PC-3 (cell line): Measurements from ENCODE around the gene WHAMM. TPM values are rescaled to one million over a fixed set of nuclear protein-coding genes. Genes with fewer than 3 reads are reported as not detected.

Source experiments
- ATAC-seq: fragments of 200-7000 bp; cut with Tn5 transposase; 2 replicates; pipeline ENCODE4 v1.9.1; 2020; ENCODE audit warnings: mild to moderate bottlenecking, moderate library complexity
- BruUV-seq: library from RNA; stranded (reverse); fragments of 400-500 nt; replicated peaks from 2 replicates; lab custom pipeline; 2021; lab: Mats Ljungman, UMichigan
- CTCF ChIA-PET: fragments of 300-600 bp; sonication (Branson Sonifier 250); formaldehyde crosslinking; loops from one replicate; lab custom pipeline; 2022; ENCODE audit warnings: antibody characterized with exemption; lab: Charles Lee
- POLR2A ChIA-PET: fragments of 300-600 bp; sonication (Branson Sonifier 250); formaldehyde crosslinking; loops from one replicate; lab custom pipeline; 2022; ENCODE audit warnings: antibody characterized with exemption; ENCODE audit not compliant: unreplicated experiment; lab: Charles Lee
- DNase-seq: peaks from one replicate; pipeline ENCODE4 v3.0.0-alpha.2; 2015
- H2AFZ ChIP-seq: fragments of 300-600 bp; sonication (generic); 2 replicates; pipeline ENCODE4 v1.6.0; 2016; ENCODE audit warnings: antibody characterized with exemption, low read length
- H3F3A ChIP-seq: fragments of 300-600 bp; sonication (generic); one replicate; pipeline ENCODE4 v1.6.0; 2017; ENCODE audit warnings: antibody characterized with exemption, low read length, control low read depth, mild to moderate bottlenecking; ENCODE audit not compliant: unreplicated experiment
- H3K27ac ChIP-seq: fragments of 300-600 bp; sonication (generic); 2 replicates; pipeline ENCODE4 v1.5.1; 2016; ENCODE audit warnings: mild to moderate bottlenecking, low read length
- H3K27me3 ChIP-seq: fragments of 300-600 bp; sonication (generic); 2 replicates; pipeline ENCODE4 v1.6.1; 2016; ENCODE audit warnings: low read length, mixed read lengths
- H3K36me3 ChIP-seq: fragments of 300-600 bp; sonication (generic); 2 replicates; pipeline ENCODE4 v1.6.1; 2016; ENCODE audit warnings: low read depth, mixed run types, low read length, mixed read lengths
- H3K4me1 ChIP-seq: fragments of 300-600 bp; sonication (generic); 2 replicates; pipeline ENCODE4 v1.5.1; 2016; ENCODE audit warnings: low read length; ENCODE audit not compliant: insufficient read depth
- H3K4me2 ChIP-seq: fragments of 300-600 bp; sonication (generic); 2 replicates; pipeline ENCODE4 v1.6.0; 2016; ENCODE audit warnings: low read length
- H3K4me3 ChIP-seq: fragments of 300-600 bp; sonication (generic); 2 replicates; pipeline ENCODE4 v1.5.1; 2016; ENCODE audit warnings: mild to moderate bottlenecking, low read length, mixed read lengths
- H3K79me2 ChIP-seq: fragments of 300-600 bp; sonication (generic); 2 replicates; pipeline ENCODE4 v1.6.1; 2017; ENCODE audit warnings: low read length, mixed read lengths
- H3K9ac ChIP-seq: fragments of 300-600 bp; sonication (generic); 2 replicates; pipeline ENCODE4 v1.6.0; 2016; ENCODE audit warnings: mild to moderate bottlenecking, low read length
- H3K9me2 ChIP-seq: fragments of 300-600 bp; sonication (generic); replicated peaks from 2 replicates; pipeline ENCODE4 v1.6.1; 2016; ENCODE audit warnings: mixed run types, low read length, mixed read lengths
- H3K9me3 ChIP-seq: fragments of 300-600 bp; sonication (generic); 2 replicates; pipeline ENCODE4 v1.6.1; 2016; ENCODE audit warnings: low read length, mixed read lengths
- H4K20me1 ChIP-seq: fragments of 300-600 bp; sonication (generic); 2 replicates; pipeline ENCODE4 v1.6.1; 2016; ENCODE audit warnings: low read length, mixed read lengths
- EZH2 ChIP-seq: fragments of 300-600 bp; sonication (generic); IDR thresholded peaks from one replicate; pipeline ENCODE4 v1.6.1; 2017; ENCODE audit warnings: antibody characterized with exemption, mild to moderate bottlenecking, low read length; ENCODE audit not compliant: unreplicated experiment
- EZH2phosphoT487 ChIP-seq: fragments of 300-600 bp; sonication (generic); IDR thresholded peaks from 2 replicates; pipeline ENCODE4 v1.6.1; 2018; ENCODE audit warnings: mild to moderate bottlenecking, antibody characterized with exemption, low read length, borderline replicate concordance
- intact Hi-C: fragments of 100-400 bp; cut with micrococcal nuclease; formaldehyde crosslinking; loops from 2 replicates; pipeline ENCODE4 v1.9.0; 2023
- total RNA-seq: library from RNA; depleted of rRNA; stranded (reverse); fragments of >200 nt; gene quantifications from 2 replicates; pipeline ENCODE4 v1.2.3, GENCODE V29; 2014
- TF ChIP-seq, protein P1 (sequence below): fragments of 300-600 bp; sonication (generic); conservative IDR thresholded peaks from 2 replicates; pipeline ENCODE4 v1.5.1; 2017; ENCODE audit warnings: antibody characterized with exemption, low read depth, mild to moderate bottlenecking, low read length

The WHAMM gene
- total RNA-seq, 1 experiment from 2014 or later = 4.6 TPM

DNA sequence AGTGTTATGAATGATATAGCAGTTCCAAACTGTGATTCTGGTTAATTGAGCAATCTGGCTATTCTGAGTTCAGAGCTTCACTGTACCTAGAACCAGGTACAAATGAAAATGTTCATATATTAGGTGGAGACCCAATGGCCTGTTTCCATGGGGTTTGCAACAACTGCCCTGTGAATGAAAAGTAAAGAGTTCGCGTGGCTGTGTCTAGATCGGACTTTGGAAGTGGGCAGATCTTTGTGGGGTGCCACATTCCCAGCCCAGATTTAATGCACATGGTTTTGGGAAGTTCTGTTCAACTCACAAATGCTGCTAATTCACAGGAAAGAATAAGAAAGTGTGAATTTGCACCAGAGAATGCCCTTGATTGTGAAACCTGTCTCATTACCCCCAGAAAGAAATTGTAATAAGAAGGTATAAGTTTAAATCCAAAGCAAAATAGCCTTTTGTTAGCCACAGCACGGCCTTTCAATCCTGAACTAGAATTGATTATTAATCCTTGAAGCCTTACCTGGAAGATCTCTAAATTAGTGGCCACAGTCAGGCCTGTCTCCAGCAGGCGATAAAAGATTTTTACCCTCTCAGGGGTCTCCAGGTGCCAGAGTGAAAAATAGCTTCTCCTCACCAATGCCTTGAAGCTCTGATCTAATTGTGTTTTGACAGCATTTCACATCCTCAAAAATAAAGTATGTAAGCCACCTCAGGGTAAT is 22.6 kb downstream of the WHAMM start:
- Histone ChIP-seq H3F3A (peaks cover 8% of the 10 kb centered on the region), H3K9me3 (no peaks in the 10 kb centered on the region), H3K9ac (peak overlapping the region; percentile 19), H4K20me1 (no peaks in the 10 kb centered on the region), H3K4me3 (no peak overlapping the region; the same call in 1 of the 2 replicates), H3K27ac (peak overlapping the region; percentile 87), H3K36me3 (peaks cover 59% of the 10 kb centered on the region), H2AFZ (no peak overlapping the region), H3K79me2 (no peaks in the 10 kb centered on the region), H3K4me1 (peaks cover 22% of the 10 kb centered on the region), H3K9me2 (no peaks in the 10 kb centered on the region), H3K27me3 (no peaks in the 10 kb centered on the region), H3K4me2 (peak overlapping the region; percentile 64)
- BruUV-seq = no TSS peak
- ChIA-PET POLR2A (interaction anchor here (0.6 kb wide), 1 partner anchor 20 kb away, joined by 4 read pairs; no protein-coding TSS in a partner anchor), CTCF (interaction anchor here (0.8 kb wide), 1 partner anchor 17 kb away, joined by 6 read pairs; no protein-coding TSS in a partner anchor)
- no peak for DNase-seq
- ATAC-seq = no peak
- TF ChIP-seq EZH2phosphoT487 (no peak), EZH2 (no peak)
- TF ChIP-seq, protein P1, sequence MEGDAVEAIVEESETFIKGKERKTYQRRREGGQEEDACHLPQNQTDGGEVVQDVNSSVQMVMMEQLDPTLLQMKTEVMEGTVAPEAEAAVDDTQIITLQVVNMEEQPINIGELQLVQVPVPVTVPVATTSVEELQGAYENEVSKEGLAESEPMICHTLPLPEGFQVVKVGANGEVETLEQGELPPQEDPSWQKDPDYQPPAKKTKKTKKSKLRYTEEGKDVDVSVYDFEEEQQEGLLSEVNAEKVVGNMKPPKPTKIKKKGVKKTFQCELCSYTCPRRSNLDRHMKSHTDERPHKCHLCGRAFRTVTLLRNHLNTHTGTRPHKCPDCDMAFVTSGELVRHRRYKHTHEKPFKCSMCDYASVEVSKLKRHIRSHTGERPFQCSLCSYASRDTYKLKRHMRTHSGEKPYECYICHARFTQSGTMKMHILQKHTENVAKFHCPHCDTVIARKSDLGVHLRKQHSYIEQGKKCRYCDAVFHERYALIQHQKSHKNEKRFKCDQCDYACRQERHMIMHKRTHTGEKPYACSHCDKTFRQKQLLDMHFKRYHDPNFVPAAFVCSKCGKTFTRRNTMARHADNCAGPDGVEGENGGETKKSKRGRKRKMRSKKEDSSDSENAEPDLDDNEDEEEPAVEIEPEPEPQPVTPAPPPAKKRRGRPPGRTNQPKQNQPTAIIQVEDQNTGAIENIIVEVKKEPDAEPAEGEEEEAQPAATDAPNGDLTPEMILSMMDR = no peak
- intact Hi-C loops = loop anchor here (1.0 to 2.0 kb wide), 2 partner anchors 81 to 168 kb away; no protein-coding TSS in a partner anchor

DNA sequence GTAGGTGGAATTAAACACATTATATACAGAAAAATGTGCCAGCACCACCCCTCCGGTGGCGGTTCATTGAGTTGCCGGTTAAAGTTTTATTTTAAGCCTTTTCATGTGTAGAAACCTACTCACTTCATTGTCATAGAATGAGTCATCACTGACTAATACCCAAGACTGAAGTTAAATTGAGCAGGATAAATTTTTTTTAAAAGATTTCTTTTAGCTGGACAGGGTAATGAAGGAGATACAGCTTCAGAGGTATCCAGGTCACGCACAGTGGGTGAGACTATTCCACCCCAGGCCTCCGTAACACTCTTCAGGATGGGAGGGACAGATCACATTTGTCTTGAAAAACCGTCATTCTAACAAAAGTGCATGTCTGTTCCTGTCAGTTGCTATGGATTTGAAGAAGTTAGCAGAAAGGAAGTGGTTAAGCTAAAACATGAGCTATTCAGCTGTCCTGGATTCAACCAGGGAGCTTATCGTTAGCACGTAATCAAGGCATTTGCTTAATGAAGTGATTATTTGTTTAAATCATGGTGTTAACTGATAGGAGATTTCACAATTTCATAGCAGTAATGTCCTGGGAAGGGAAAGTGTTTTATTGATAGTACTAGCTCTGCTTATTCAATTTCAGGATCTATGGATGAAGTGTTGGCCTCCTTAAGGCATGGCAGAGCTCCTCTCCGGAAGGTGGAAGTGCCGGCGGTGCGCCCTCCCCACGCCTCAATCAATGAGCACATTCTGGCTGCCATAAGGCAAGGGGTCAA is 23.4 kb downstream of the WHAMM start:
- H3K79me2 ChIP-seq = no peaks in the 10 kb centered on the region
- H3K4me1 ChIP-seq = peaks cover 22% of the 10 kb centered on the region
- ChIA-PET POLR2A (interaction anchor here (0.6 kb wide), 1 partner anchor 21 kb away, joined by 4 read pairs; no protein-coding TSS in a partner anchor), CTCF (interaction anchor here (0.7 to 0.8 kb wide), 2 partner anchors 17 to 114 kb away, joined by 3 to 6 read pairs; no protein-coding TSS in a partner anchor)
- H3K27me3 ChIP-seq = no peaks in the 10 kb centered on the region
- peak; percentile 93 for DNase-seq
- intact Hi-C loops = loop anchor here (1.0 to 2.0 kb wide), 2 partner anchors 82 to 168 kb away; no protein-coding TSS in a partner anchor
- TF ChIP-seq, protein P1 = no peak; the same call in 1 of the 2 replicates
- no peak for TF ChIP-seq EZH2phosphoT487
- peaks cover 8% of the 10 kb centered on the region for H3F3A ChIP-seq
- no peaks in the 10 kb centered on the region for H4K20me1 ChIP-seq
- H3K4me2 ChIP-seq = peak overlapping the region; percentile 78
- H3K9me3 ChIP-seq = no peaks in the 10 kb centered on the region
- peak overlapping the region; percentile 36; the same call in 1 of the 2 replicates for H3K9ac ChIP-seq
- peak; percentile 91 for ATAC-seq
- H3K27ac ChIP-seq = peak overlapping the region; percentile 87
- BruUV-seq = no TSS peak
- H2AFZ ChIP-seq = peak overlapping the region; percentile 47
- peak overlapping the region; percentile 41; the same call in 1 of the 2 replicates for H3K4me3 ChIP-seq
- H3K36me3 ChIP-seq = peaks cover 57% of the 10 kb centered on the region
- H3K9me2 ChIP-seq = no peaks in the 10 kb centered on the region
